NB4 (cell line): ENCODE measurements around the gene CLCF1.
A peak's percentile ranks its signal among the peaks of the same experiment; 100 is the strongest.

Experiments
- DNase-seq: peaks from one replicate; pipeline ENCODE4 v3.0.0; 2010; ENCODE audit warnings: low read depth
- H3K4me3 ChIP-seq: one replicate; pipeline ENCODE4 v1.5.1; 2011; ENCODE audit warnings: mild to moderate bottlenecking, low read depth, low read length, moderate library complexity
- CTCF ChIP-seq: IDR thresholded peaks from one replicate; pipeline ENCODE4 v1.5.1; 2012; ENCODE audit warnings: low read depth, low read length
- MAX ChIP-seq: IDR thresholded peaks from 2 replicates; pipeline ENCODE4 v1.6.1; 2011; ENCODE audit warnings: low read depth, low read length
- MYC ChIP-seq: IDR thresholded peaks from 2 replicates; pipeline ENCODE4 v1.6.1; 2011; ENCODE audit warnings: low read depth, low read length
- POLR2A ChIP-seq: IDR thresholded peaks from 2 replicates; pipeline ENCODE4 v1.6.1; 2011; ENCODE audit warnings: mild to moderate bottlenecking; ENCODE audit not compliant: insufficient read length; ENCODE audit errors: extremely low read depth

Gene CLCF1

GRCh38 chr11:67365736-67366444 is 7.5 kb downstream of the CLCF1 start:
- no peak overlapping the region for H3K4me3 ChIP-seq
- no peak for TF ChIP-seq MAX
- no peak for TF ChIP-seq MYC
- DNase-seq = no peak

- TF ChIP-seq MYC = no peak
- no peak for TF ChIP-seq CTCF
- no peak for TF ChIP-seq POLR2A
- no peak for TF ChIP-seq MAX
- no peak overlapping the region for H3K4me3 ChIP-seq
- no peak for DNase-seq
These were observed 8.3 kb downstream of the CLCF1 start for GRCh38 chr11:67364783-67365722.

GRCh38 chr11:67364169-67364568 is 9.2 kb downstream of the CLCF1 start:
- H3K4me3 ChIP-seq = no peak overlapping the region
- DNase-seq = no peak
- TF ChIP-seq MYC = no peak

GRCh38 chr11:67357831-67358670 is 15.3 kb downstream of the CLCF1 start:
- no peak for DNase-seq
- no peak for TF ChIP-seq POLR2A
- no peak for TF ChIP-seq CTCF
- TF ChIP-seq MAX = no peak
- TF ChIP-seq MYC = no peak
- no peak overlapping the region for H3K4me3 ChIP-seq

GRCh38 chr11:67356864-67357561 is 16.4 kb downstream of the CLCF1 start:
- no peak overlapping the region for H3K4me3 ChIP-seq
- DNase-seq = peak; percentile 91
- TF ChIP-seq POLR2A (no peak), MYC (peak; percentile 48; the same call in 1 of the 2 replicates), MAX (peak; percentile 38; the same call in 1 of the 2 replicates), CTCF (peak; percentile 98)

- no peak overlapping the region for H3K4me3 ChIP-seq
- DNase-seq = no peak
These were observed 17.0 kb downstream of the CLCF1 start for GRCh38 chr11:67356387-67356863.

More at GRCh38 chr11:67356387-67356863, 17.0 kb downstream of the CLCF1 start:
- no peak for TF ChIP-seq MYC
